Measurements from ENCODE around the gene ITFG1. TPM values are rescaled to one million over a fixed set of nuclear protein-coding genes. Genes with fewer than 3 reads are reported as not detected.

ITFG1 gene
- total and polyA plus RNA-seq, 2 of the 13 experiments (the other 11 are each of a cell fraction or from before 2014, with no cell fraction given) = 74.5 to 150 TPM

GRCh38 chr16:47424846-47425245, 36.0 kb downstream of the ITFG1 start (continued):
- TF ChIP-seq ATF7 (IDR thresholded peaks at IDR 0.05) (no peak), ATF7 (CRISPR knock-in tag; IDR thresholded peaks at IDR 0.05) (no peak), CC2D1A (CRISPR knock-in tag; IDR thresholded peaks at IDR 0.05) (no peak), CTCF (CRISPR knock-in tag; IDR thresholded peaks at IDR 0.05) (peak; percentile 17; the same call in 1 of the 2 replicates)
- TF ChIP-seq, protein P1, sequence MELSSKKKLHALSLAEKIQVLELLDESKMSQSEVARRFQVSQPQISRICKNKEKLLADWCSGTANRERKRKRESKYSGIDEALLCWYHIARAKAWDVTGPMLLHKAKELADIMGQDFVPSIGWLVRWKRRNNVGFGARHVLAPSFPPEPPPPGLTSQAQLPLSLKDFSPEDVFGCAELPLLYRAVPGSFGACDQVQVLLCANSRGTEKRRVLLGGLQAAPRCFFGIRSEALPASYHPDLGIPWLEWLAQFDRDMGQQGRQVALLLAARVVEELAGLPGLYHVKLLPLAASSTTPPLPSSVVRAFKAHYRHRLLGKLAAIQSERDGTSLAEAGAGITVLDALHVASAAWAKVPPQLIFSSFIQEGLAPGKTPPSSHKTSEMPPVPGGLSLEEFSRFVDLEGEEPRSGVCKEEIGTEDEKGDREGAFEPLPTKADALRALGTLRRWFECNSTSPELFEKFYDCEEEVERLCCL (CRISPR knock-in tag; IDR thresholded peaks at IDR 0.05; ENCODE audit: borderline replicate concordance) = no peak

- no peak overlapping the region for H2AFZ ChIP-seq (ENCODE audit: low read length)
- H4K20me1 ChIP-seq (ENCODE audit: insufficient read depth, low read length) = no peaks in the 10 kb centered on the region
- POLR2A ChIA-PET = no interaction called here
- H3K36me3 ChIP-seq (replicated peaks in 1 of 2; ENCODE audit: control insufficient read depth in 1 of 2, insufficient read depth in 2 of 2, low read length in 2 of 2) = peaks cover under 1 to 15% of the 10 kb centered on the region in 2 experiments; a peak in 4 of 5 replicates
- no peaks in the 10 kb centered on the region for H3K79me2 ChIP-seq (ENCODE audit: insufficient read depth, low read length)
- H3K4me1 ChIP-seq (ENCODE audit: insufficient read depth, low read length) = no peaks in the 10 kb centered on the region
- CTCF ChIA-PET (ENCODE audit: low intra/inter-chr PET ratio, low total read pairs) = no interaction called here
- WGBS (ENCODE audit: low lambda C conversion rate) = 89% methylated on average over 1 of the region's 1 CpG
- intact Hi-C loops (cut with micrococcal nuclease; ENCODE audit: unreplicated experiment) (no loop called here), in situ Hi-C loops (cut with HindIII; ENCODE audit: extremely low pct_ligation_motif_present, low pct_unique_long_range_greater_than_20kb) (no loop called here)
- no peak overlapping the region for H3K4me2 ChIP-seq (ENCODE audit: low read depth, low read length)
- ATAC-seq (no peak), FAIRE-seq (no peak), DNase-seq (ENCODE audit: low spot score) (no peak)
- no peak overlapping the region for H3K4me3 ChIP-seq (replicated peaks in 1 of 3; ENCODE audit: insufficient read depth in 1 of 3, low read depth in 2 of 3, low read length in 3 of 3)
- no peak overlapping the region for H3K9ac ChIP-seq (ENCODE audit: insufficient read depth, low read depth, low read length)
- no peak overlapping the region for H3K27ac ChIP-seq (ENCODE audit: extremely low read length, insufficient read depth, low read length)
- no TSS peak for BruUV-seq (replicated peaks)
- no peaks in the 10 kb centered on the region for H3K9me3 ChIP-seq (ENCODE audit: low read length)
- H3K27me3 ChIP-seq (ENCODE audit: control insufficient read depth in 1 of 2, insufficient read depth in 2 of 2, low read length in 2 of 2) = no peaks in the 10 kb centered on the region
- no peak for TF ChIP-seq SETDB1 (CRISPR knock-in tag; IDR thresholded peaks at IDR 0.05; ENCODE audit: borderline replicate concordance)
- TF ChIP-seq GLMP (CRISPR knock-in tag; IDR thresholded peaks at IDR 0.05; ENCODE audit: borderline replicate concordance) = no peak
- TF ChIP-seq ZMYM3 (CRISPR knock-in tag; IDR thresholded peaks at IDR 0.05) = no peak
- TF ChIP-seq PRMT3 (CRISPR knock-in tag; IDR thresholded peaks at IDR 0.05; ENCODE audit: borderline replicate concordance, low read depth) = no peak
- TF ChIP-seq ZNF878 (CRISPR knock-in tag; IDR thresholded peaks at IDR 0.05) = no peak
- no peak for TF ChIP-seq MEIS2 (CRISPR knock-in tag; IDR thresholded peaks at IDR 0.05)
- no peak for TF ChIP-seq SKIL (CRISPR knock-in tag; IDR thresholded peaks at IDR 0.05; ENCODE audit: borderline replicate concordance)
- TF ChIP-seq, protein P2, sequence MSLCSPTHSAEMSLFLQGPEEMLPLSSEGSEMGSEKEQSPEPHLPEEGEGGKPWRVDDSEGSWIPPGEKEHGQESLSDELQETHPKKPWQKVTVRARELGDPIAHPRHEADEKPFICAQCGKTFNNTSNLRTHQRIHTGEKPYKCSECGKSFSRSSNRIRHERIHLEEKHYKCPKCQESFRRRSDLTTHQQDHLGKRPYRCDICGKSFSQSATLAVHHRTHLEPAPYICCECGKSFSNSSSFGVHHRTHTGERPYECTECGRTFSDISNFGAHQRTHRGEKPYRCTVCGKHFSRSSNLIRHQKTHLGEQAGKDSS (CRISPR knock-in tag; IDR thresholded peaks at IDR 0.05; ENCODE audit: borderline replicate concordance, low read depth) = no peak
- no peak for TF ChIP-seq HMG20B (CRISPR knock-in tag; conservative IDR thresholded peaks at IDR 0.05)
- TF ChIP-seq, protein P3, sequence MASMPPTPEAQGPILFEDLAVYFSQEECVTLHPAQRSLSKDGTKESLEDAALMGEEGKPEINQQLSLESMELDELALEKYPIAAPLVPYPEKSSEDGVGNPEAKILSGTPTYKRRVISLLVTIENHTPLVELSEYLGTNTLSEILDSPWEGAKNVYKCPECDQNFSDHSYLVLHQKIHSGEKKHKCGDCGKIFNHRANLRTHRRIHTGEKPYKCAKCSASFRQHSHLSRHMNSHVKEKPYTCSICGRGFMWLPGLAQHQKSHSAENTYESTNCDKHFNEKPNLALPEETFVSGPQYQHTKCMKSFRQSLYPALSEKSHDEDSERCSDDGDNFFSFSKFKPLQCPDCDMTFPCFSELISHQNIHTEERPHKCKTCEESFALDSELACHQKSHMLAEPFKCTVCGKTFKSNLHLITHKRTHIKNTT (CRISPR knock-in tag; IDR thresholded peaks at IDR 0.05) = no peak
Measured at GRCh38 chr16:47416869-47417268, 44.0 kb downstream of the ITFG1 start.

Data from HepG2 (cell line).